ENCODE data around the gene NEK11. TPM values are rescaled to one million over a fixed set of nuclear protein-coding genes. Genes with fewer than 3 reads are reported as not detected.

The NEK11 gene
- total and polyA plus RNA-seq, 9 of the 15 experiments (the other 6 are each of a cell fraction or from before 2014, with no cell fraction given): 0.28 to 1.5 (median 0.87) TPM

DNA sequence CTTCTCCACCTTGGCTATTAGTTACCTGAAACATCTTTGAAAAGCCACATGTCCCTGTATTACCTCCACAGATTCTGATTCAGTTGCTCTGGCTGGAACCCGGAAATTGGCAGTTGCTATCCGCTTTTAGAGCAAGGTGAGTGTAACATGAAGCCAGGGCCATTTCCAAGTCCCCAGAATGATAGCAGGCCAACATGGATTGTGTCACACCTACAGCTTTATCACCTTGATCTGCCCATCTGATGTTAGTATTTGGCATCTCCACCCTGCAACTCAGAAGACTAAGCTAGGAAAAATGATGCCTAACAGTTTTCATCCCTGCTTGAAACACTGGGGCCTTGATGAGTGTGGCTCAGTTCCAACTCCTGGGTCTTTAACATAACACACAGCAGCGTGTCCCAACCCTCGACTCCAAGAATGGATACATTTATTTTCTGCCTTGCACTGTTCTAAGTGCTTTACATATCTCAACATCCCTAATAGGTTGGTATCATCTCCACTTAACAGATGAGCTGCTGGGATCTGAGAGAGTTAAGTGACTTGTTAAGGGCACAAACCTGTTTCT is 333.6 kb downstream of the NEK11 start:
- FAIRE-seq: no peak

More for the DNA sequence above, 333.6 kb downstream of the NEK11 start:
- Histone ChIP-seq H3K27me3 (ENCODE audit: control insufficient read depth in 2 of 2, insufficient read depth in 2 of 2, low read length in 2 of 2) (no peaks in the 10 kb centered on the region), H3K4me2 (ENCODE audit: insufficient read depth, low read length) (no peak overlapping the region), H3K4me1 (replicated peaks in 1 of 2; ENCODE audit: control insufficient read depth in 2 of 2, insufficient read depth in 2 of 2, low read length in 2 of 2) (peaks cover 0 to 8% of the 10 kb centered on the region in 2 experiments; a peak in 3 of 5 replicates), H3K27ac (ENCODE audit: extremely low read depth, low read depth, low read length) (no peak overlapping the region), H3K79me2 (ENCODE audit: control insufficient read depth, insufficient read depth, low read length) (peaks cover 19% of the 10 kb centered on the region), H4K20me1 (replicated peaks; ENCODE audit: control insufficient read depth, insufficient read depth, low read length) (no peaks in the 10 kb centered on the region), H2AFZ (ENCODE audit: low read depth, low read length) (no peak overlapping the region), H3K9me3 (replicated peaks; ENCODE audit: control insufficient read depth, insufficient read depth, low read depth, low read length) (no peaks in the 10 kb centered on the region), H3K4me3 (no peak overlapping the region), H3K36me3 (ENCODE audit: control insufficient read depth, insufficient read depth, low read length) (no peaks in the 10 kb centered on the region), H3K9ac (ENCODE audit: insufficient read depth in 1 of 2, low read depth in 2 of 2, low read length in 2 of 2) (no peak overlapping the region), H3K9me1 (ENCODE audit: control insufficient read depth, insufficient read depth, low read length) (no peaks in the 10 kb centered on the region)
- 45% methylated on average over 4 of the region's 4 CpGs for WGBS (ENCODE audit: insufficient coverage, low coverage, missing lambda C conversion rate)
- in situ Hi-C loops (cut with MboI) (no loop called here), intact Hi-C loops (cut with micrococcal nuclease) (no loop called here)
- no TSS peak for BruUV-seq (replicated peaks)
- ATAC-seq (no peak), DNase-seq (ENCODE audit: extremely low read depth in 1 of 4, low spot score in 3 of 4) (no peak)
- TF ChIP-seq ZNF408 (CRISPR knock-in tag; IDR thresholded peaks at IDR 0.05; ENCODE audit: low read depth) (no peak), NFE2L1 (tag; IDR thresholded peaks at IDR 0.05; ENCODE audit: borderline replicate concordance, low read depth) (no peak), STAT5B (CRISPR knock-in tag; IDR thresholded peaks at IDR 0.05) (no peak), THRAP3 (IDR thresholded peaks at IDR 0.05; ENCODE audit: borderline replicate concordance) (no peak), ZNF184 (CRISPR knock-in tag; IDR thresholded peaks at IDR 0.05) (no peak), HNRNPLL (IDR thresholded peaks at IDR 0.05; ENCODE audit: low read depth, low read length, poor library complexity, severe bottlenecking) (no peak), CBX8 (IDR thresholded peaks at IDR 0.05; ENCODE audit: borderline replicate concordance, extremely low read depth, low read depth, low read length, poor library complexity, severe bottlenecking) (no peak), ZNF143 (CRISPR knock-in tag; IDR thresholded peaks at IDR 0.05) (no peak), HMG20A (CRISPR knock-in tag; conservative IDR thresholded peaks at IDR 0.05) (no peak), XRCC3 (IDR thresholded peaks at IDR 0.05) (no peak), ZSCAN32 (CRISPR knock-in tag; IDR thresholded peaks at IDR 0.05) (no peak)
- TF ChIP-seq, protein P1, sequence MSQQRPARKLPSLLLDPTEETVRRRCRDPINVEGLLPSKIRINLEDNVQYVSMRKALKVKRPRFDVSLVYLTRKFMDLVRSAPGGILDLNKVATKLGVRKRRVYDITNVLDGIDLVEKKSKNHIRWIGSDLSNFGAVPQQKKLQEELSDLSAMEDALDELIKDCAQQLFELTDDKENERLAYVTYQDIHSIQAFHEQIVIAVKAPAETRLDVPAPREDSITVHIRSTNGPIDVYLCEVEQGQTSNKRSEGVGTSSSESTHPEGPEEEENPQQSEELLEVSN (IDR thresholded peaks at IDR 0.05; ENCODE audit: borderline replicate concordance in 1 of 2, extremely low read depth in 1 of 2, insufficient read depth in 1 of 2, insufficient read length in 1 of 2, low read depth in 1 of 2, low read length in 1 of 2, poor library complexity in 1 of 2, severe bottlenecking in 1 of 2): no peak
- TF ChIP-seq, protein P2, sequence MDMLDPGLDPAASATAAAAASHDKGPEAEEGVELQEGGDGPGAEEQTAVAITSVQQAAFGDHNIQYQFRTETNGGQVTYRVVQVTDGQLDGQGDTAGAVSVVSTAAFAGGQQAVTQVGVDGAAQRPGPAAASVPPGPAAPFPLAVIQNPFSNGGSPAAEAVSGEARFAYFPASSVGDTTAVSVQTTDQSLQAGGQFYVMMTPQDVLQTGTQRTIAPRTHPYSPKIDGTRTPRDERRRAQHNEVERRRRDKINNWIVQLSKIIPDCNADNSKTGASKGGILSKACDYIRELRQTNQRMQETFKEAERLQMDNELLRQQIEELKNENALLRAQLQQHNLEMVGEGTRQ (CRISPR knock-in tag; IDR thresholded peaks at IDR 0.05): no peak
- TF ChIP-seq, protein P3, sequence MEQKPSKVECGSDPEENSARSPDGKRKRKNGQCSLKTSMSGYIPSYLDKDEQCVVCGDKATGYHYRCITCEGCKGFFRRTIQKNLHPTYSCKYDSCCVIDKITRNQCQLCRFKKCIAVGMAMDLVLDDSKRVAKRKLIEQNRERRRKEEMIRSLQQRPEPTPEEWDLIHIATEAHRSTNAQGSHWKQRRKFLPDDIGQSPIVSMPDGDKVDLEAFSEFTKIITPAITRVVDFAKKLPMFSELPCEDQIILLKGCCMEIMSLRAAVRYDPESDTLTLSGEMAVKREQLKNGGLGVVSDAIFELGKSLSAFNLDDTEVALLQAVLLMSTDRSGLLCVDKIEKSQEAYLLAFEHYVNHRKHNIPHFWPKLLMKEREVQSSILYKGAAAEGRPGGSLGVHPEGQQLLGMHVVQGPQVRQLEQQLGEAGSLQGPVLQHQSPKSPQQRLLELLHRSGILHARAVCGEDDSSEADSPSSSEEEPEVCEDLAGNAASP (IDR thresholded peaks at IDR 0.05): no peak
- ChIA-PET POLR2A (no interaction called here), CTCF (ENCODE audit: low intra/inter-chr PET ratio) (no interaction called here)
